GM10847 (cell line): Measurements from ENCODE around the gene CDH2.

Experiments
- POLR2A ChIP-seq: IDR thresholded peaks from 2 replicates; pipeline ENCODE4 v1.6.1; 2011; ENCODE audit not compliant: insufficient read length; ENCODE audit errors: extremely low read depth

The CDH2 gene

GRCh38 chr18:28065031-28065792, 111.7 kb downstream of the CDH2 start:
- TF ChIP-seq POLR2A, result no peak

GRCh38 chr18:28063926-28064325, 113.0 kb downstream of the CDH2 start:
- TF ChIP-seq POLR2A, result no peak

GRCh38 chr18:28063271-28063761, 113.6 kb downstream of the CDH2 start:
- TF ChIP-seq POLR2A, result no peak

GRCh38 chr18:28062443-28062842, 114.5 kb downstream of the CDH2 start:
- no peak for TF ChIP-seq POLR2A

GRCh38 chr18:28059861-28060260, 117.1 kb downstream of the CDH2 start:
- no peak for TF ChIP-seq POLR2A

- no peak for TF ChIP-seq POLR2A
These were observed 126.4 kb downstream of the CDH2 start for GRCh38 chr18:28050545-28050944.

GRCh38 chr18:28048612-28049011, 128.3 kb downstream of the CDH2 start:
- no peak for TF ChIP-seq POLR2A

GRCh38 chr18:28045880-28046279, 131.1 kb downstream of the CDH2 start:
- no peak for TF ChIP-seq POLR2A

GRCh38 chr18:28045176-28045810, 131.6 kb downstream of the CDH2 start:
- TF ChIP-seq POLR2A, result no peak

- no peak for TF ChIP-seq POLR2A
These were observed 132.9 kb downstream of the CDH2 start for GRCh38 chr18:28044036-28044435.

GRCh38 chr18:28043631-28044030, 133.3 kb downstream of the CDH2 start:
- TF ChIP-seq POLR2A, result no peak

- TF ChIP-seq POLR2A, result no peak
These were observed 135.6 kb downstream of the CDH2 start for GRCh38 chr18:28041366-28041765.

- TF ChIP-seq POLR2A, result no peak
These were observed 136.2 kb downstream of the CDH2 start for GRCh38 chr18:28040716-28041115.

GRCh38 chr18:28040211-28040610, 136.7 kb downstream of the CDH2 start:
- TF ChIP-seq POLR2A, result no peak

- TF ChIP-seq POLR2A, result no peak
These were observed 137.2 kb downstream of the CDH2 start for GRCh38 chr18:28039691-28040090.

- TF ChIP-seq POLR2A, result no peak
These were observed 137.9 kb downstream of the CDH2 start for GRCh38 chr18:28039078-28039477.
